Measurements from ENCODE around the gene PDE4D.

DNA sequence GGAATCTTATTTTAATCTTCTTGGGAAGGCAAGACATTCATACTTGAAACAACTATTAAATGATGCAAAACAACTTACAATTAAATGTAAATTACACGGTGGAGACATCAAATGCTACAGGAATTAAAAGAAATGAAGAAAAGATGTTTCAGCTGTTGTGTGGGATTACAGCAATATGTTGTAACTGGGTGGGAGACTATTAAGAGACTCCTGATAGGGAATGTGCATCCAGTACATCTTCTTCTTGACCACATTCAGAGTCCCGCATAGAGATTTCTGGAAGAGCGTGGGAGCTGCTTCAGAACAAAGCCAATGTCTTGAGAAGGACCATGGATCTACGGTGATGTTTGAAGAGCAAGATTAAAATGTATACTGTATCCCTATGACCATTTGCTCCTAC is 199.1 kb downstream of the PDE4D start:
- TF ChIP-seq, protein P1, sequence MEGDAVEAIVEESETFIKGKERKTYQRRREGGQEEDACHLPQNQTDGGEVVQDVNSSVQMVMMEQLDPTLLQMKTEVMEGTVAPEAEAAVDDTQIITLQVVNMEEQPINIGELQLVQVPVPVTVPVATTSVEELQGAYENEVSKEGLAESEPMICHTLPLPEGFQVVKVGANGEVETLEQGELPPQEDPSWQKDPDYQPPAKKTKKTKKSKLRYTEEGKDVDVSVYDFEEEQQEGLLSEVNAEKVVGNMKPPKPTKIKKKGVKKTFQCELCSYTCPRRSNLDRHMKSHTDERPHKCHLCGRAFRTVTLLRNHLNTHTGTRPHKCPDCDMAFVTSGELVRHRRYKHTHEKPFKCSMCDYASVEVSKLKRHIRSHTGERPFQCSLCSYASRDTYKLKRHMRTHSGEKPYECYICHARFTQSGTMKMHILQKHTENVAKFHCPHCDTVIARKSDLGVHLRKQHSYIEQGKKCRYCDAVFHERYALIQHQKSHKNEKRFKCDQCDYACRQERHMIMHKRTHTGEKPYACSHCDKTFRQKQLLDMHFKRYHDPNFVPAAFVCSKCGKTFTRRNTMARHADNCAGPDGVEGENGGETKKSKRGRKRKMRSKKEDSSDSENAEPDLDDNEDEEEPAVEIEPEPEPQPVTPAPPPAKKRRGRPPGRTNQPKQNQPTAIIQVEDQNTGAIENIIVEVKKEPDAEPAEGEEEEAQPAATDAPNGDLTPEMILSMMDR (IDR thresholded peaks at IDR 0.05; ENCODE audit: insufficient read depth, low read depth, low read length) = no peak
- TF ChIP-seq EZH2 (IDR thresholded peaks at IDR 0.05; ENCODE audit: insufficient read depth, low read length) = no peak

Measured in astrocyte (in vitro differentiated cells and primary cell).